Lower lobe of right lung (tissue), 2 donors: ENCODE results near the gene CTSG. TPM values are rescaled to one million over a fixed set of nuclear protein-coding genes. Genes with fewer than 3 reads are reported as not detected.
"Not testable (repeated sequence)": the region's sequence is repeated elsewhere in the genome, so short reads cannot be mapped to it uniquely, and the experiment has no call there.

Experiments
- ATAC-seq, 2 donors: fragments of 200-7000 bp; cut with Tn5 transposase; one replicate each; pipeline ENCODE4 v1.9.1; 2020 to 2022; ENCODE audit warnings: mild to moderate bottlenecking in 2 of 2, moderate library complexity in 2 of 2
- DNase-seq: peaks from one replicate; pipeline ENCODE4 v3.0.0-alpha.2; 2020
- H3K27ac ChIP-seq: fragments of 200-600 bp; one replicate; pipeline ENCODE4 v1.8.0; 2022
- H3K27me3 ChIP-seq: fragments of 200-600 bp; one replicate; pipeline ENCODE4 v1.8.0; 2022; ENCODE audit warnings: low read depth
- H3K36me3 ChIP-seq: fragments of 200-600 bp; one replicate; pipeline ENCODE4 v1.8.0; 2022; ENCODE audit warnings: mild to moderate bottlenecking
- H3K4me1 ChIP-seq: fragments of 200-600 bp; one replicate; pipeline ENCODE4 v1.8.0; 2022
- H3K4me3 ChIP-seq: fragments of 200-600 bp; one replicate; pipeline ENCODE4 v1.8.0; 2022; ENCODE audit warnings: mild to moderate bottlenecking
- H3K9me3 ChIP-seq: fragments of 200-600 bp; one replicate; pipeline ENCODE4 v1.8.0; 2022
- intact Hi-C: fragments of 100-400 bp; cut with DNase I; formaldehyde crosslinking; loops from one replicate; pipeline ENCODE4 v1.11.0; 2022
- total RNA-seq: library from RNA; stranded (reverse); fragmentation: NEBNext Ultra II Directional; extraction: Animal tissue kit (Norgen Biotek cat#: 25700); gene quantifications from one replicate; pipeline ENCODE4 v1.2.1, GENCODE V29; 2021
- TF ChIP-seq, protein P1 (sequence below): fragments of 200-600 bp; IDR thresholded peaks from one replicate; pipeline ENCODE4 v1.8.0; 2022; ENCODE audit warnings: antibody characterized with exemption, mild to moderate bottlenecking
- donor health status: DM: no; HTN: yes; CAD: no; lungs with severe emphysema.

Gene CTSG
- total RNA-seq, 1 donor from 2014 or later: 12.2 TPM

DNA sequence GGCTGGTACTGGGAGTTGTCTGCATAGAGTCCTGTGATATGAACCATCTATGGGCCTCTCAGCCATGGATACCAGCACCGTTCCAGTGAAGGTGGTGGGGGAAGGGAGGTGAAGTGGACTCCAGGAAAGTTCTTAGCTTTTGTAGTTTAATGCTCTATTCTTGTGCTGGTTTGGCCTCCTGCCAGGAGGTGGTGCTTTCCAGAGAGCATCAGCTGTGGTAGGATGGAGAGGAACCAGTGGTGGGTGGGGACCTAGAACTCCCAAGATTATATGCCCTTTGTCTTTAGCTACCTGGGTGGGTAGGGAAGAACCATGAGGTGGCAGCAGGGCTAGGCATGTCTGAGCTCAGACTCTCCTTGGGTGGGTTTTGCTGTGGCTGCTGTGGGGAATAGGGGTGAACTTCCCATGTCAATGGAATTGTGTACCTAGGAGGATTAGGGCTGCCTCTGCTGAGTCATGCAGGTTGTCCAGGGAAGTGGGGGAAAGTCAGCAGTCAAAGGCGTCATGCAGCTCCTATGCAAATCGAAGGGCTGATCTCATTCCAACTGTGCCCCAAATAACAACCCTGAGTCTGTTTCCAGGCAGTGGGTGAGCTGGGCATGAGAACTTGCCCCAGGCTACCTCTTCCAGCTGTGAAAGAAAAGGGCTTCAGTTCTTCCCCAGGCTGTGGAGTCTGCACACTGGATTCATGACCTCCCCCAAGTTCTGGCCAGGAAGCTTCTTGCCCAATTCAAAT is 19.2 kb upstream of the CTSG start:
- ATAC-seq (no peak), DNase-seq (no peak)
- Histone ChIP-seq H3K9me3 (no peaks in the 10 kb centered on the region), H3K4me1 (no peaks in the 10 kb centered on the region), H3K4me3 (no peak overlapping the region), H3K36me3 (no peaks in the 10 kb centered on the region), H3K27ac (no peak overlapping the region), H3K27me3 (no peaks in the 10 kb centered on the region)
- intact Hi-C loops: no loop called here
- TF ChIP-seq, protein P1, sequence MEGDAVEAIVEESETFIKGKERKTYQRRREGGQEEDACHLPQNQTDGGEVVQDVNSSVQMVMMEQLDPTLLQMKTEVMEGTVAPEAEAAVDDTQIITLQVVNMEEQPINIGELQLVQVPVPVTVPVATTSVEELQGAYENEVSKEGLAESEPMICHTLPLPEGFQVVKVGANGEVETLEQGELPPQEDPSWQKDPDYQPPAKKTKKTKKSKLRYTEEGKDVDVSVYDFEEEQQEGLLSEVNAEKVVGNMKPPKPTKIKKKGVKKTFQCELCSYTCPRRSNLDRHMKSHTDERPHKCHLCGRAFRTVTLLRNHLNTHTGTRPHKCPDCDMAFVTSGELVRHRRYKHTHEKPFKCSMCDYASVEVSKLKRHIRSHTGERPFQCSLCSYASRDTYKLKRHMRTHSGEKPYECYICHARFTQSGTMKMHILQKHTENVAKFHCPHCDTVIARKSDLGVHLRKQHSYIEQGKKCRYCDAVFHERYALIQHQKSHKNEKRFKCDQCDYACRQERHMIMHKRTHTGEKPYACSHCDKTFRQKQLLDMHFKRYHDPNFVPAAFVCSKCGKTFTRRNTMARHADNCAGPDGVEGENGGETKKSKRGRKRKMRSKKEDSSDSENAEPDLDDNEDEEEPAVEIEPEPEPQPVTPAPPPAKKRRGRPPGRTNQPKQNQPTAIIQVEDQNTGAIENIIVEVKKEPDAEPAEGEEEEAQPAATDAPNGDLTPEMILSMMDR: no peak

DNA sequence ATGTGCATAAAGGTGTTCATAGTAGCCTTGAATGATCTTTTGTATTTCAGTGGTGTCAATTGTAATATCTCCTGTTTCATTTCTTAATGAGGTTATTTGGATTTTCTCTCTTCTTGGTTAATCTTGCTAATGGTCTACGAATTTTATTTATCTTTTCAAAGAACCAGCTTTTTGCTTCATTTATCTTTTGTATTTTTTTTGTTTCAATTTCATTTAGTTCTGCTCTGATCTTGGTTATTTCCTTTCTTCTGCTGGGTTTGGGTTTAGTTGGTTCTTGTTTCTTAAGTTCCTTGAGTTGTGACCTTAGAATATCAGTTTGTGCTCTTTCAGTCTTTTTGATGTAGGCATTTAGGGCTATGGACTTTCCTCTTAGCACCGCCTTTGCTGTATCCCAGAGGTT is 15.0 kb upstream of the CTSG start:
- intact Hi-C loops, ATAC-seq, H3K4me3 ChIP-seq, DNase-seq, H3K27me3 ChIP-seq, H3K4me1 ChIP-seq, H3K9me3 ChIP-seq, H3K27ac ChIP-seq, H3K36me3 ChIP-seq: not testable (repeated sequence)

DNA sequence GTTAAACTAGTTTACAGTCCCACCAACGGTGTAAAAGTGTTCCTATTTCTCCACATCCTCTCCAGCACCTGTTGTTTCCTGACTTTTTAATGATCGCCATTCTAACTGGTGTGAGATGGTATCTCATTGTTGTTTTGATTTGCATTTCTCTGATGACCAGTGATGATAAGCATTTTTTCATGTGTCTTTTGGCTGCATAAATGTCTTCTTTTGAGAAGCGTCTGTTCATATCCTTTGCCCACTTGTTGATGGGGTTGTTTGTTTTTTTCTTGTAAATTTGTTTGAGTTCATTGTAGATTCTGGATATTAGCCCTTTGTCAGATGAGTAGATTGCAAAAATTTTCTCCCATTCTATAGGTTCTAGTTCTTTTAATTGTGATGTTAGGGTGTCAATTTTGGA is 8.4 kb upstream of the CTSG start:
- DNase-seq, intact Hi-C loops, ATAC-seq, H3K9me3 ChIP-seq, H3K4me3 ChIP-seq, H3K27me3 ChIP-seq, H3K27ac ChIP-seq, H3K4me1 ChIP-seq, H3K36me3 ChIP-seq: not testable (repeated sequence)

DNA sequence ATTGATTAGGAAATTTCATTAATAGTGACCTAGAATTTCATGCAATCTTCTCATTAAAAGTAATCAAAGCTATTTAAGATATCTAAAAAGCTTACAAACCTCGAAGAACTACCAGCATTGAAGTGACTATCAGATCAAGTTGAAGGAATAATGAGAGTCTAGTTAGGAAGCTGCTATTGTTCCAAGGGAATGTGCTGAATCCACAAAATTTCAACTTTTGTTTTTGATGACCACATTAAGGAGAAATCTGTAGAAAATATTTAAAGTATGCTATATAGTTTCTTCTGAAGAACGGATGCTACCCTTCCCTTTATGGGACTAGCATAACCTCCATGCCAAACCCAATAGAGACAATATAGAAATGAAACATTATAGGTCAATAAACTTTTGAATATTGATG is 2.5 kb upstream of the CTSG start:
- DNase-seq: no peak
- Histone ChIP-seq H3K36me3 (no peaks in the 10 kb centered on the region), H3K27me3 (no peaks in the 10 kb centered on the region), H3K4me3 (no peak overlapping the region), H3K4me1 (no peaks in the 10 kb centered on the region), H3K9me3 (no peaks in the 10 kb centered on the region), H3K27ac (no peak overlapping the region)
- no peak for ATAC-seq
- TF ChIP-seq, protein P1: no peak
- intact Hi-C loops: no loop called here

DNA sequence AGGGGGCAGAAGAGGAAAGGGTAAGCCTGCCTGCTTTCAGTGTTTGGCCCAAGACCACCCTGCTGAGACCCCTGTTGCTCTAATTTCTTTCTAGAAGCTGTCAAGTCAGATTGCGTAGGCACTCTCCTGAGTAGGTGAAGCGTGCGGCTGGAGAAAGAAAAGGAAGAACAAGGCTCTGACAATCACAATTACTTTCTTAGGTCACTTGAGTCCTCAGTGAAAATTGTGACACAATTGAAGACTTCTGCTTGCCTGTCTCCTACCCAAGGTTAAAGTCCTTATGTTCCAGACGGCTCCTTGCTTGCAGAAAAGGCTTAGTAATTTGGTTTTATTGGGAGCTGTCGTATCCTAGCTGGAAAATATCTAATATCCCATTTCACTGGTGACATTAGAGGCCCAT is 721 bp upstream of the CTSG start:
- Histone ChIP-seq H3K27me3 (no peaks in the 10 kb centered on the region), H3K4me3 (no peak overlapping the region), H3K27ac (no peak overlapping the region), H3K9me3 (no peaks in the 10 kb centered on the region), H3K36me3 (no peaks in the 10 kb centered on the region), H3K4me1 (no peaks in the 10 kb centered on the region)
- TF ChIP-seq, protein P1: no peak
- DNase-seq (no peak), ATAC-seq (no peak)
- intact Hi-C loops: no loop called here

DNA sequence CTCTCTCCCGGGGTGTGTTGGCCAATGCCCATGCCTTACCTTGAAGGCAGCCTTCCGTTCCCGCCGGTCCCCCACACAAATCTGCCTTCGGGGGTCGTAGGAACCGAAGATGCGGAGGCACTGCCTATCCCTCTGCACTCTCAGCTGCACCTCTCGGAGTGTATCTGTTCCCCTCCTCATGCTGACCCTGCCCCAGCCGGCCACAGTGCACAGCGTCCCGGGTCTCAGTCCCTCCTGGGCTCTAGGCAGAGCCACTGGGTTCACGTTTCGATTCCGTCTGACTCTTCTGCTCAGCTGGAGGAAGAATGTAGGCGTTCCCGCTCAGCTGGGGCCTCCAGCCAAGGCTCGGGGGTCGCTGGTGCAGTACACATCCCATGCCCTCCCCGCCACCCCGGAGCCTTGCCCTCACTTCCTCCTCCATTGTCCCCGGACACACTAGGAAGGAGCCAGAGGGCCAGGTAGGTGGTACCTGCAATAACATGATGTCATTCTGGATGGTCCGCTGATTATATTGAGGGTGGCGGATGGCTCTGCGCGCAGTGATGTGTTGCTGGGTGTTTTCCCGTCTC is 1.8 kb downstream of the CTSG start:
- intact Hi-C loops: no loop called here
- peak in 1 of 2 donors; percentile 27 for ATAC-seq

More for the DNA sequence above, 1.8 kb downstream of the CTSG start:
- Histone ChIP-seq H3K4me3 (no peak overlapping the region), H3K9me3 (peaks cover 3% of the 10 kb centered on the region), H3K36me3 (no peaks in the 10 kb centered on the region), H3K27me3 (no peaks in the 10 kb centered on the region), H3K27ac (no peak overlapping the region), H3K4me1 (no peaks in the 10 kb centered on the region)
- TF ChIP-seq, protein P1: no peak
- DNase-seq: no peak
